CD4-positive, CD25-positive, alpha-beta regulatory T cell (primary cell): ENCODE results near the gene ATOH7. TPM values are rescaled to one million over a fixed set of nuclear protein-coding genes. Genes with fewer than 3 reads are reported as not detected.
"Not testable (repeated sequence)": the region's sequence is repeated elsewhere in the genome, so short reads cannot be mapped to it uniquely, and the experiment has no call there.

Source experiments
- ATAC-seq, 2 donors: fragments of 150-1000 bp; cut with Tn5 transposase; one replicate each; pipeline ENCODE4 v1.10.0; 2021; ENCODE audit warnings: low read depth in 2 of 2, moderate number of reproducible peaks in 2 of 2, moderate library complexity in 1 of 2
- DNase-seq, 3 donors: peaks; one replicate each; pipeline versions ENCODE4 v3.0.0 to v3.0.0-alpha.2; 2012 to 2022; ENCODE audit warnings: mixed read lengths in 1 of 3
- H3K27ac ChIP-seq: one replicate; pipeline ENCODE4 v1.7.0; 2013; ENCODE audit warnings: mild to moderate bottlenecking, low read length; ENCODE audit not compliant: insufficient read depth, poor library complexity, severe bottlenecking
- H3K27me3 ChIP-seq: one replicate; pipeline ENCODE4 v1.7.0; 2013; ENCODE audit warnings: low read length; ENCODE audit not compliant: control insufficient read depth, insufficient read depth
- H3K36me3 ChIP-seq: one replicate; pipeline ENCODE4 v1.7.0; 2013; ENCODE audit warnings: mild to moderate bottlenecking, low read length, moderate library complexity; ENCODE audit not compliant: control insufficient read depth, insufficient read depth
- H3K4me1 ChIP-seq: 2 replicates; pipeline ENCODE4 v1.7.0; 2013; ENCODE audit warnings: mild to moderate bottlenecking, low read length; ENCODE audit not compliant: insufficient read depth, control insufficient read depth, poor library complexity, severe bottlenecking
- H3K4me3 ChIP-seq: one replicate; pipeline ENCODE4 v1.7.0; 2013; ENCODE audit warnings: low read depth, mild to moderate bottlenecking, low read length, moderate library complexity
- H3K9me3 ChIP-seq, 2 experiments: 1 replicate in 1 of 2; 2 replicates in 1 of 2; pipeline ENCODE4 v1.7.0; 2013; ENCODE audit warnings: low read length in 2 of 2, mild to moderate bottlenecking in 1 of 2, moderate library complexity in 1 of 2; ENCODE audit not compliant: control insufficient read depth in 2 of 2
- H3K27ac Mint-ChIP-seq, 3 donors: one replicate each; pipeline ENCODE4 v1.8.0; 2020 to 2022; ENCODE audit warnings: mild to moderate bottlenecking in 3 of 3, mixed read lengths in 3 of 3, moderate library complexity in 2 of 3
- H3K27me3 Mint-ChIP-seq: one replicate; pipeline ENCODE4 v1.8.0; 2022; ENCODE audit warnings: mild to moderate bottlenecking, mixed read lengths
- H3K36me3 Mint-ChIP-seq: one replicate; pipeline ENCODE4 v1.8.0; 2020; ENCODE audit warnings: mixed read lengths
- H3K4me1 Mint-ChIP-seq, 4 donors: one replicate each; pipeline ENCODE4 v1.8.0; 2020 to 2022; ENCODE audit warnings: mixed read lengths in 4 of 4, mild to moderate bottlenecking in 1 of 4
- H3K4me3 Mint-ChIP-seq, 4 donors: one replicate each; pipeline ENCODE4 v1.8.0; 2020 to 2022; ENCODE audit warnings: mild to moderate bottlenecking in 4 of 4, mixed read lengths in 4 of 4, moderate library complexity in 3 of 4
- H3K9me3 Mint-ChIP-seq, 7 donors: one replicate each; pipeline ENCODE4 v1.8.0; 2020 to 2022; ENCODE audit warnings: mixed read lengths in 7 of 7, mild to moderate bottlenecking in 3 of 7, moderate library complexity in 2 of 7
- polyA plus RNA-seq, 4 donors: library from polyadenylated mRNA; unstranded; fragments of 300-500 nt; fragmentation: Illumina TruSeq; gene quantifications; one replicate each; pipeline ENCODE4 v1.2.3, GENCODE V29; 2021
- total RNA-seq: library from RNA; stranded (reverse); gene quantifications from one replicate; pipeline ENCODE4 v1.2.3, GENCODE V29; 2022

The ATOH7 gene
- total and polyA plus RNA-seq, 5 donors from 2014 or later, result not detected

DNA sequence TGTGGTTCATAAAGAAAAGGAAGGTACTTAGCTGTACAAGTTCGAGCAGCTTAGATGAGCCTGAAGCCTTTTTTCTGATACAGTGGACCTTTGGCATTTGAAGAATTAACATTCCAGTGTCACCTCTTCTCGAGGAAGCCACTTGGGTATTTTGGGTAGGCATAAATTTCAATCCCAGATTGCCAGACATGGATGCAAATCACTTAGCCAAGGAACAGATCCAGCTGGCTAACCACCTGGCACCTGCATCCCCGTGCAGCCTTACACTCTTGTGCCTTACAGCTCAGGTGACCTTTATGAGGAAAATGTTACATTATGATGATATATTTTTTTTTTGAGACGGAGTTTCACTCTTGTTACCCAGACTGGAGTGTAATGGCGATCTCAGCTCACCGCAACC, 16.0 kb upstream of the ATOH7 start:
- Mint-ChIP-seq H3K36me3 (no peaks in the 10 kb centered on the region), H3K4me3 (no peak overlapping the region), H3K9me3 (no peaks in the 10 kb centered on the region), H3K4me1 (peaks cover 0 to 4% (median 0%) of the 10 kb centered on the region in 4 donors), H3K27ac (no peak overlapping the region), H3K27me3 (peaks cover 8% of the 10 kb centered on the region)
- Histone ChIP-seq H3K27ac (no peak overlapping the region), H3K4me1 (no peaks in the 10 kb centered on the region), H3K9me3 (no peaks in the 10 kb centered on the region), H3K27me3 (peaks cover 2% of the 10 kb centered on the region), H3K36me3 (no peaks in the 10 kb centered on the region), H3K4me3 (no peak overlapping the region)
- ATAC-seq, result no peak
- no peak for DNase-seq

DNA sequence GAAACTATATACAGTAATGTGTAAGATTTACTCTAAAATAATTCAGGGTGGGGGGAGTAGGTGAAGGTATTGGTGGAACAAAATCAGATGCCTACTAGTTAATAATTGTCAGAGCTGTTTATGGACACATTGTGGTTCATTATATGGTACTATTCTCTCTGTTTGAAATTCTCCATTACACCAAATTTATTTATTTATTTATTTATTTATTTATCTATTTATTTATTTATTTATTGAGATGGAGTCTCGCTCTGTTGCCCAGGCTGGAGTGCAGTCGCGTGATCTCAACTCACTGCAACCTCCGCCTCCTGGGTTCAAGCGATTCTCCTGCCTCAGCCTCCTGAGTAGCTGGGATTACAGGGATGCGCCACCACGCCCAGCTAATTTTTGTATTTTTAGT, 14.5 kb upstream of the ATOH7 start:
- not testable (repeated sequence) for H3K9me3 Mint-ChIP-seq, ATAC-seq, H3K36me3 Mint-ChIP-seq

DNA sequence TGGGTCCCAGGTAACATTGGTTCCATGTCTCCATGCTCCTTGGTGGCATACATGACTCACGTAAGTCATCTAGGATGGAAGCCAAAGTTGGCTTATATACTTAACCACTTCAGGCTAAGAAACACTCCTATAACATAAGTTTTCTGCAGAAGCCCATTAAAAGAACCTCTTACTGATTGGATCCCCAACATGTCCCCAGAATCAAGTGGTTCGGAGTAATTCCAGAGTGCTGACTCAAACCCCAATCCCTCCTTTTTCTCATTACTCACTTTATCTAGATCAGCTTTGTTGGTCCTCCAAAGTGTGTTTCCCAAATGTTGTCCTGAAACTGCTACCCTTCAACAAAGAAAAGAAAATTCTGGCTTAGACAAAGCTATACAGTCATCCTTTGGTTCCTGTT, 10.1 kb upstream of the ATOH7 start:
- Mint-ChIP-seq H3K27me3 (peaks cover 11% of the 10 kb centered on the region), H3K27ac (no peak overlapping the region), H3K4me3 (no peak overlapping the region), H3K36me3 (no peaks in the 10 kb centered on the region), H3K4me1 (no peaks in the 10 kb centered on the region), H3K9me3 (peaks cover 0 to 2% (median 0%) of the 10 kb centered on the region in 7 donors)
- Histone ChIP-seq H3K27me3 (no peaks in the 10 kb centered on the region), H3K4me3 (no peak overlapping the region), H3K9me3 (no peaks in the 10 kb centered on the region), H3K27ac (no peak overlapping the region), H3K36me3 (no peaks in the 10 kb centered on the region), H3K4me1 (no peaks in the 10 kb centered on the region)
- DNase-seq (no peak), ATAC-seq (no peak)

More for the DNA sequence above, 14.5 kb upstream of the ATOH7 start:
- not testable (repeated sequence) for H3K4me3 Mint-ChIP-seq, H3K27me3 Mint-ChIP-seq, H3K27me3 ChIP-seq, H3K4me1 ChIP-seq, H3K4me1 Mint-ChIP-seq, H3K36me3 ChIP-seq, H3K9me3 ChIP-seq, H3K27ac ChIP-seq, DNase-seq, H3K4me3 ChIP-seq, H3K27ac Mint-ChIP-seq

DNA sequence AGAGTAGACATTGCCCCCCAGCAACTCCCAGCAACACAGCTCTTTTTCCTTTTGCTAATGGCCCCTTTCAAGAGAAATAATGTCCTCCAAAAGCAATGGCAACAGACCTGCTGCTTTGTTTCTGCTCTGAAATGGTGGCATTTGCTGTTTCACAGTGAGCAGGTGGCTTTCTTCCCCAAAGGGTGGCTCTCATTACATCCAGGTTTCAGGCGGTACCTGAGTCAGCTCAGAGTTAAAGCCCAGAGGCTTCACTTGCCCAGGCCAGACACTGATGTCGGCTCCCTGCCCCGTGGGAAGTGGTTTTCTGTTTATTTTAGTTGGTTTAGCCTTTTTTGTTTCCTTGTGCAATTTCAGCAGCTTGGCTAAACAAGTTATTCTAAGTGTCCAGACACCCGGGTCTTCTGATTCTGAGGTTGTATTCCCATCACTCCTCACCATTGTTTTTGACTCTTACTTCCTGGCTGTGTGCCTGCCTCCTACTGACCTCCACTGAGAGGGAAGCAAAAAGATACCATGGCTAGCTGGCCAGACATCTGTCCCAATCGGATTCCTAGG, 7.8 kb upstream of the ATOH7 start:
- Mint-ChIP-seq H3K27me3 (peaks cover 11% of the 10 kb centered on the region), H3K9me3 (peaks cover 0 to 2% (median 0%) of the 10 kb centered on the region in 7 donors), H3K4me1 (no peaks in the 10 kb centered on the region), H3K4me3 (no peak overlapping the region), H3K36me3 (no peaks in the 10 kb centered on the region), H3K27ac (no peak overlapping the region)
- Histone ChIP-seq H3K36me3 (no peaks in the 10 kb centered on the region), H3K4me3 (no peak overlapping the region), H3K27me3 (no peaks in the 10 kb centered on the region), H3K4me1 (no peaks in the 10 kb centered on the region), H3K27ac (no peak overlapping the region), H3K9me3 (no peaks in the 10 kb centered on the region)
- no peak for DNase-seq
- ATAC-seq, result no peak

DNA sequence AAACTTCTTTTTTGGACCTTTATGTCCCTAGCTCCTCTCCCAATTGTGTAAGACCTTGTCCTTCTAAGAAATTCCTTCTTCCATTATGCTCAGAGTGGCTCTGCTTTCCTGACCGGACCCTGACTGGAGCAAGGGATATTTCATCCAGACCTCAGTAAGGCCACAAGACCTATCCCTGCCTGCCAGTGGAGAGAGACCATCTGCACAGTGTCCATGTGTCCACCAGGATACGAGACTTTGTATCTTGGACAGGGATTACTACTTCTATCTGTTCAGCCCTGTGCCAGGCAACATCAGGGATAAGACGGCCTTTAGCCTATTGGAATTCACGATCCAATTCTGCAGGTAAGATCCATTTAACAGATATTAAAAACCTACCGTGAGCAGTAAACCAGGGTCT, 7.2 kb upstream of the ATOH7 start:
- Mint-ChIP-seq H3K27me3 (peaks cover 14% of the 10 kb centered on the region), H3K4me3 (no peak overlapping the region), H3K4me1 (no peaks in the 10 kb centered on the region), H3K9me3 (peaks cover 0 to 2% (median 0%) of the 10 kb centered on the region in 7 donors), H3K27ac (no peak overlapping the region), H3K36me3 (no peaks in the 10 kb centered on the region)
- ATAC-seq (no peak), DNase-seq (no peak)
- H3K27me3 ChIP-seq, result no peaks in the 10 kb centered on the region
- no peak overlapping the region for H3K4me3 ChIP-seq
- no peaks in the 10 kb centered on the region for H3K9me3 ChIP-seq
- H3K27ac ChIP-seq, result no peak overlapping the region
- no peaks in the 10 kb centered on the region for H3K4me1 ChIP-seq
- no peaks in the 10 kb centered on the region for H3K36me3 ChIP-seq

DNA sequence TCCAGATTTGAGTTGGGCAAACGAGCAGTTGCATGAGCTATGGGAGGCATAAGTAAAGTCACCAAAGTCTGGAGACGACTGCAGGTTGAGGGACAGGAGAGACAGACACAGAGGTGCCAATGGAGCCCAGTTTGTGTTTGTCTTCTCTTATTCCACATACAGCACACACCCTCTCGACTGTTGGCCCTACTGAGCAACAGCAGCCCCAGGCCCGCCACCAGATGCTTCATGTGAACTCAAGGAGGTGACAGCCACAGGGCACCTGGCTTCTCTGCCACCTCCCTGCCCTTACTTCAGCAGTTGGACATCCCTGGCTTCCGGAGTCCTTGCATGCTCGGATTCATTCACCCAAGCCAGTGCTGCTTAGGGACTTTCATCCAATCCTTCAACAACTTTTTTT, 6.5 kb upstream of the ATOH7 start:
- no peaks in the 10 kb centered on the region for H3K36me3 Mint-ChIP-seq
- no peaks in the 10 kb centered on the region for H3K4me1 Mint-ChIP-seq
- Histone ChIP-seq H3K9me3 (no peaks in the 10 kb centered on the region), H3K36me3 (no peaks in the 10 kb centered on the region), H3K4me1 (no peaks in the 10 kb centered on the region), H3K4me3 (no peak overlapping the region), H3K27me3 (peaks cover 5% of the 10 kb centered on the region), H3K27ac (no peak overlapping the region)
- peaks cover 21% of the 10 kb centered on the region for H3K27me3 Mint-ChIP-seq
- no peak overlapping the region for H3K4me3 Mint-ChIP-seq
- ATAC-seq (no peak), DNase-seq (no peak)
- H3K9me3 Mint-ChIP-seq, result peaks cover 0 to 2% (median 0%) of the 10 kb centered on the region in 7 donors
- no peak overlapping the region for H3K27ac Mint-ChIP-seq

DNA sequence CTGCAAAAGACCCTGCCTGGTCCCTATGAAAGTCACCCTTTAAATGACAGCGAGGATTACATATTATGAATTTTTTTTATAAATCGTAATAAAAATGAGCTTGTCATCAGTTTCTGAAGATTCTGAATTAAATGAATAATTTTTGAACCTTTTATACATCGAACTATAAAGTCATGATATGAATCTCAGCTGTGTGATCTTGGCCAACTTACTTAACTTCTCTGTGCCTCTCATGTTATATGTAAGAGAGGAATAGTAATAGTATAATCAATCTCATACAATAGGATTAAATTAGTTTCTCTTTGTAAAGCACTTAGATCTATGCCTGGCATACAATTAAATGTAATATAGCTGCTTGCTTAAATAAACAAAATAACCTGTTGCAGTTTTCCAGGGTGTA, 5.3 kb upstream of the ATOH7 start:
- Histone ChIP-seq H3K27ac (no peak overlapping the region), H3K9me3 (no peaks in the 10 kb centered on the region), H3K36me3 (no peaks in the 10 kb centered on the region), H3K27me3 (peaks cover 13% of the 10 kb centered on the region), H3K4me3 (no peak overlapping the region), H3K4me1 (no peaks in the 10 kb centered on the region)
- no peaks in the 10 kb centered on the region for H3K4me1 Mint-ChIP-seq
- H3K36me3 Mint-ChIP-seq, result no peaks in the 10 kb centered on the region
- no peak overlapping the region for H3K4me3 Mint-ChIP-seq
- no peak overlapping the region for H3K27ac Mint-ChIP-seq
- peaks cover 0 to 2% (median 0%) of the 10 kb centered on the region in 7 donors for H3K9me3 Mint-ChIP-seq
- ATAC-seq, result no peak
- no peak for DNase-seq
- peaks cover 28% of the 10 kb centered on the region for H3K27me3 Mint-ChIP-seq

DNA sequence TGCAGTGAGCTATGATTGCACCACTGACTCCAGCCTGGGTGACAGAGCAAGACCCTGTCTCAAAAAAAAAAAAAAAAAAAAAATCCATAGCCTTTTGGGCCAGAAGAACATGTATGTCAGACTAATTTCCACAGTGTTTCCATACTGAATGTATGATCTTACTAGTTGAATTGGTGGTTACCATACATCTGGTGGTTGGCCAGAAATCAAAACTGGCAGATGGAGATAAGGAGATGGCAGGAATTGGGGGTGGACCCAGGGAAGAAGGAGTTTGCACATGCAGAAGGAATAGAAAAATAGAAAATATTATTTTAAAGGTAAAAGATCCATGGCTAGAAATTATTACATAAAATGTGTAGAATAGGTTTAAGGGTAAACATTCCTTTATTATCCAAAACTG, 3.7 kb upstream of the ATOH7 start:
- Histone ChIP-seq H3K4me1 (peaks cover 10% of the 10 kb centered on the region), H3K27me3 (peaks cover 15% of the 10 kb centered on the region), H3K36me3 (no peaks in the 10 kb centered on the region), H3K9me3 (no peaks in the 10 kb centered on the region), H3K27ac (no peak overlapping the region), H3K4me3 (no peak overlapping the region)
- ATAC-seq, result no peak
- no peaks in the 10 kb centered on the region for H3K36me3 Mint-ChIP-seq
- H3K27ac Mint-ChIP-seq, result no peak overlapping the region
- H3K4me1 Mint-ChIP-seq, result peaks cover 0 to 7% (median 1%) of the 10 kb centered on the region in 4 donors
- DNase-seq, result no peak
- peaks cover 38% of the 10 kb centered on the region for H3K27me3 Mint-ChIP-seq
- peaks cover 0 to 2% (median 0%) of the 10 kb centered on the region in 7 donors for H3K9me3 Mint-ChIP-seq
- no peak overlapping the region for H3K4me3 Mint-ChIP-seq
